Activated T-helper 17 cell treated with anti-CD3 and anti-CD28 coated beads, Interleukin-2, amount 50 U/mL, for 72 hours (primary cell): ENCODE measurements around the gene TMEM154. TPM values are rescaled to one million over a fixed set of nuclear protein-coding genes. Genes with fewer than 3 reads are reported as not detected.

Experiments
- ATAC-seq: fragments of 150-1000 bp; cut with Tn5 transposase; replicated peaks from 2 replicates; pipeline ENCODE4 v1.10.0; 2021; ENCODE audit warnings: mild to moderate bottlenecking, moderate library complexity
- H3K27ac Mint-ChIP-seq: one replicate; pipeline ENCODE4 v1.8.0; 2022; ENCODE audit warnings: mixed read lengths
- H3K27me3 Mint-ChIP-seq: one replicate; pipeline ENCODE4 v1.8.0; 2022; ENCODE audit warnings: mixed read lengths
- H3K36me3 Mint-ChIP-seq: one replicate; pipeline ENCODE4 v1.8.0; 2022; ENCODE audit warnings: low read depth, mild to moderate bottlenecking, mixed read lengths
- H3K4me1 Mint-ChIP-seq: one replicate; pipeline ENCODE4 v1.8.0; 2022; ENCODE audit warnings: mixed read lengths
- H3K4me3 Mint-ChIP-seq: one replicate; pipeline ENCODE4 v1.8.0; 2022; ENCODE audit warnings: mild to moderate bottlenecking, mixed read lengths
- H3K9me3 Mint-ChIP-seq: one replicate; pipeline ENCODE4 v1.8.0; 2022; ENCODE audit warnings: mixed read lengths
- total RNA-seq, 2 donors: library from RNA; stranded (reverse); gene quantifications; one replicate each; pipeline ENCODE4 v1.2.3, GENCODE V29; 2022

The TMEM154 gene
- total RNA-seq, 2 donors from 2014 or later = 8.6 to 18.0 TPM

- no peak overlapping the region for H3K27ac Mint-ChIP-seq
- H3K36me3 Mint-ChIP-seq = no peaks in the 10 kb centered on the region
- no peaks in the 10 kb centered on the region for H3K27me3 Mint-ChIP-seq
Observed at GRCh38 chr4:152572417-152573086, 107.2 kb downstream of the TMEM154 start.

GRCh38 chr4:152571770-152572169 lies 108.0 kb downstream of the TMEM154 start:
- no peaks in the 10 kb centered on the region for H3K4me1 Mint-ChIP-seq
- H3K27ac Mint-ChIP-seq = no peak overlapping the region
- no peaks in the 10 kb centered on the region for H3K36me3 Mint-ChIP-seq
- no peak for ATAC-seq
- no peak overlapping the region for H3K4me3 Mint-ChIP-seq
- no peaks in the 10 kb centered on the region for H3K9me3 Mint-ChIP-seq
- H3K27me3 Mint-ChIP-seq = no peaks in the 10 kb centered on the region

More at GRCh38 chr4:152572417-152573086, 107.2 kb downstream of the TMEM154 start:
- Mint-ChIP-seq H3K4me1 (no peaks in the 10 kb centered on the region), H3K4me3 (no peak overlapping the region), H3K9me3 (no peaks in the 10 kb centered on the region)
- no peak for ATAC-seq

- Mint-ChIP-seq H3K27ac (no peak overlapping the region), H3K9me3 (no peaks in the 10 kb centered on the region), H3K36me3 (no peaks in the 10 kb centered on the region), H3K4me1 (no peaks in the 10 kb centered on the region), H3K27me3 (no peaks in the 10 kb centered on the region), H3K4me3 (no peak overlapping the region)
- no peak for ATAC-seq
Observed at GRCh38 chr4:152571296-152571695, 108.5 kb downstream of the TMEM154 start.

Other genes starting within 250 kb of the TMEM154 start
- gene FBXW7, start 143.9 kb downstream of the TMEM154 start, total RNA-seq = 10 to 100 TPM; 37.4 to 39.6 TPM
- under 1 TPM in 1 of 2 donors, not detected in 1; 0.21 TPM for gene TIGD4, start 99.7 kb upstream of the TMEM154 start, total RNA-seq
- 10 to 100 TPM; 11.4 to 14.0 TPM for gene ARFIP1, start 100.0 kb upstream of the TMEM154 start, total RNA-seq